B cell (primary cell): ENCODE results near the gene DIS3L2. TPM values are rescaled to one million over a fixed set of nuclear protein-coding genes. Genes with fewer than 3 reads are reported as not detected.

Experiments
- ATAC-seq: fragments of 200-7000 bp; cut with Tn5 transposase; one replicate; pipeline ENCODE4 v1.10.0; 2021; ENCODE audit warnings: low read depth, mild to moderate bottlenecking, moderate number of reproducible peaks, moderate library complexity
- CTCF ChIA-PET: fragments of 350-600 bp; sonication (Branson Sonifier 250); formaldehyde crosslinking; loops from one replicate; lab custom pipeline; 2021; ENCODE audit warnings: antibody characterized with exemption, inconsistent platforms; lab: Charles Lee
- POLR2A ChIA-PET: fragments of 350-600 bp; sonication (Branson Sonifier 250); formaldehyde crosslinking; loops from one replicate; lab custom pipeline; 2021; ENCODE audit warnings: antibody characterized with exemption; lab: Charles Lee
- DNase-seq: peaks from one replicate; pipeline ENCODE4 v3.0.0; 2013
- H2AFZ ChIP-seq: 2 replicates; pipeline ENCODE4 v1.6.1; 2012; ENCODE audit warnings: mild to moderate bottlenecking, low read depth, low read length; ENCODE audit not compliant: insufficient read depth, poor library complexity, severe bottlenecking
- H3K27ac ChIP-seq, 2 donors: 1 replicate in 1 of 2; 2 replicates in 1 of 2; pipeline ENCODE4 v1.5.1; 2012 to 2013; ENCODE audit warnings: low read length in 2 of 2, mild to moderate bottlenecking in 2 of 2, moderate library complexity in 1 of 2
- H3K27me3 ChIP-seq, 4 experiments: fragments of 200-600 bp in 1 of 4; sonication (generic) in 1 of 4; replicated peaks in 1 of 4; 1 replicate in 2 of 4; 2 replicates in 2 of 4; pipeline versions ENCODE4 v1.6.1 to v1.7.0; 2013 to 2016; ENCODE audit warnings: low read length in 3 of 4, mild to moderate bottlenecking in 2 of 4, mixed read lengths in 1 of 4, moderate library complexity in 1 of 4; ENCODE audit not compliant: insufficient read depth in 4 of 4, control insufficient read depth in 3 of 4; ENCODE audit errors: control extremely low read depth in 1 of 4
- H3K36me3 ChIP-seq, 2 experiments: replicated peaks in 1 of 2; 1 replicate in 1 of 2; 2 replicates in 1 of 2; pipeline versions ENCODE4 v1.6.1 to v1.7.1; 2013; ENCODE audit warnings: low read length in 1 of 2; ENCODE audit not compliant: insufficient read depth in 2 of 2, control insufficient read depth in 1 of 2; ENCODE audit errors: control extremely low read depth in 1 of 2, extremely low read depth in 1 of 2
- H3K4me1 ChIP-seq, 2 donors: fragments of 200-600 bp in 1 of 2; sonication (generic) in 1 of 2; 1 replicate in 1 of 2; 2 replicates in 1 of 2; pipeline versions ENCODE4 v1.5.1 to v1.6.1; 2013 to 2017; ENCODE audit warnings: low read length in 2 of 2; ENCODE audit not compliant: control insufficient read depth in 2 of 2, insufficient read depth in 2 of 2
- H3K4me2 ChIP-seq: replicated peaks from 2 replicates; pipeline ENCODE3; 2012; ENCODE audit warnings: mild to moderate bottlenecking, low read depth, low read length; ENCODE audit not compliant: poor library complexity, severe bottlenecking
- H3K4me3 ChIP-seq, 5 experiments: fragments of 200-600 bp in 1 of 5; sonication (generic) in 1 of 5; 1 replicate in 3 of 5; 2 replicates in 2 of 5; pipeline versions ENCODE4 v1.5.1 to v1.7.0; 2011 to 2016; ENCODE audit warnings: low read length in 4 of 5, mild to moderate bottlenecking in 4 of 5, low read depth in 2 of 5, control low read depth in 1 of 5, moderate library complexity in 1 of 5; ENCODE audit not compliant: insufficient read depth in 1 of 5; ENCODE audit errors: control extremely low read depth in 1 of 5, extremely low read depth in 1 of 5
- H3K79me2 ChIP-seq: fragments of 200-600 bp; sonication (generic); one replicate; pipeline ENCODE4 v1.6.0; 2016; ENCODE audit warnings: low read length; ENCODE audit not compliant: control insufficient read depth, insufficient read depth
- H3K9ac ChIP-seq: fragments of 200-600 bp; sonication (generic); 2 replicates; pipeline ENCODE4 v1.6.1; 2017; ENCODE audit warnings: mild to moderate bottlenecking, low read length, moderate library complexity
- H3K9me3 ChIP-seq, 3 donors: one replicate each; pipeline versions ENCODE4 v1.6.1 to v1.7.1; 2013; ENCODE audit warnings: low read length in 2 of 3; ENCODE audit not compliant: control insufficient read depth in 2 of 3, insufficient read depth in 1 of 3; ENCODE audit errors: control extremely low read depth in 1 of 3
- H4K20me1 ChIP-seq: 2 replicates; pipeline ENCODE4 v1.6.0; 2012; ENCODE audit warnings: mild to moderate bottlenecking, low read length; ENCODE audit not compliant: insufficient read depth, control insufficient read depth, poor library complexity, severe bottlenecking
- H3K27ac Mint-ChIP-seq: one replicate; pipeline ENCODE4 v1.8.0; 2021; ENCODE audit warnings: mixed read lengths
- H3K27me3 Mint-ChIP-seq: one replicate; pipeline ENCODE4 v1.8.0; 2021; ENCODE audit warnings: mixed read lengths
- H3K4me1 Mint-ChIP-seq: one replicate; pipeline ENCODE4 v1.8.0; 2021; ENCODE audit warnings: mixed read lengths
- H3K4me3 Mint-ChIP-seq: one replicate; pipeline ENCODE4 v1.8.0; 2021; ENCODE audit warnings: mixed read lengths
- H3K9me3 Mint-ChIP-seq: one replicate; pipeline ENCODE4 v1.8.0; 2022; ENCODE audit warnings: mixed read lengths; ENCODE audit not compliant: insufficient read depth
- CTCF ChIP-seq: fragments of 200-600 bp; IDR thresholded peaks from one replicate; pipeline ENCODE4 v1.8.0; 2022; ENCODE audit warnings: antibody characterized with exemption, mild to moderate bottlenecking
- EZH2 ChIP-seq: IDR thresholded peaks from 2 replicates; pipeline ENCODE4 v1.6.1; 2012; ENCODE audit warnings: borderline replicate concordance, low read depth, mild to moderate bottlenecking, moderate library complexity, low read length; ENCODE audit not compliant: insufficient read depth, poor library complexity, severe bottlenecking
- WGBS: methylation state at CpG from one replicate; pipeline ENCODE4 v1.1.5; 2013; ENCODE audit warnings: missing lambda C conversion rate; ENCODE audit not compliant: insufficient coverage; 5-methylcytosine and 5-hydroxymethylcytosine counted together
- intact Hi-C: fragments of 100-400 bp; cut with micrococcal nuclease; formaldehyde crosslinking; loops from one replicate; pipeline ENCODE4 v1.10.0; 2022
- polyA plus RNA-seq: library from polyadenylated mRNA; depleted of rRNA; stranded (reverse); fragments of >200 nt; gene quantifications from 2 replicates; pipeline ENCODE4 v1.2.3, GENCODE V29; 2012
- total RNA-seq, 2 donors: library from RNA; stranded (reverse); fragments of 120-200 nt in 1 of 2; gene quantifications; 1 replicate in 1 of 2; 2 replicates in 1 of 2; pipeline versions ENCODE4 v1.2.3 to v1.2.4, GENCODE V29; 2013 to 2022

The DIS3L2 gene
- total and polyA plus RNA-seq, 2 donors (not counting 1 experiment from before 2014, with no cell fraction given), result 34.5 to 70.1 TPM

GRCh38 chr2:232341739-232342126 is 380.2 kb downstream of the DIS3L2 start:
- WGBS, result no CpG with 5 or more reads among the region's 4 CpGs
- Mint-ChIP-seq H3K4me1 (no peaks in the 10 kb centered on the region), H3K4me3 (no peak overlapping the region), H3K27me3 (no peaks in the 10 kb centered on the region), H3K9me3 (peaks cover under 1% of the 10 kb centered on the region), H3K27ac (no peak overlapping the region)
- H2AFZ ChIP-seq, result no peak overlapping the region
- H3K9me3 ChIP-seq, result peaks cover 0 to 3% (median 0%) of the 10 kb centered on the region in 3 donors
- ChIA-PET CTCF (interaction anchor here (1.0 to 1.2 kb wide), 2 partner anchors 14 to 206 kb away, joined by 3 to 4 read pairs; no protein-coding TSS in a partner anchor), POLR2A (no interaction called here)
- no peaks in the 10 kb centered on the region for H3K36me3 ChIP-seq
- intact Hi-C loops, result no loop called here
- no peaks in the 10 kb centered on the region for H4K20me1 ChIP-seq
- no peaks in the 10 kb centered on the region for H3K27me3 ChIP-seq
- H3K79me2 ChIP-seq, result no peaks in the 10 kb centered on the region
- H3K4me2 ChIP-seq, result no peak overlapping the region
- TF ChIP-seq CTCF (no peak), EZH2 (no peak)
- DNase-seq, result no peak
- no peak for ATAC-seq
- no peak overlapping the region for H3K27ac ChIP-seq
- H3K4me1 ChIP-seq, result no peaks in the 10 kb centered on the region
- H3K4me3 ChIP-seq, result no peak overlapping the region
- no peak overlapping the region for H3K9ac ChIP-seq

DNA sequence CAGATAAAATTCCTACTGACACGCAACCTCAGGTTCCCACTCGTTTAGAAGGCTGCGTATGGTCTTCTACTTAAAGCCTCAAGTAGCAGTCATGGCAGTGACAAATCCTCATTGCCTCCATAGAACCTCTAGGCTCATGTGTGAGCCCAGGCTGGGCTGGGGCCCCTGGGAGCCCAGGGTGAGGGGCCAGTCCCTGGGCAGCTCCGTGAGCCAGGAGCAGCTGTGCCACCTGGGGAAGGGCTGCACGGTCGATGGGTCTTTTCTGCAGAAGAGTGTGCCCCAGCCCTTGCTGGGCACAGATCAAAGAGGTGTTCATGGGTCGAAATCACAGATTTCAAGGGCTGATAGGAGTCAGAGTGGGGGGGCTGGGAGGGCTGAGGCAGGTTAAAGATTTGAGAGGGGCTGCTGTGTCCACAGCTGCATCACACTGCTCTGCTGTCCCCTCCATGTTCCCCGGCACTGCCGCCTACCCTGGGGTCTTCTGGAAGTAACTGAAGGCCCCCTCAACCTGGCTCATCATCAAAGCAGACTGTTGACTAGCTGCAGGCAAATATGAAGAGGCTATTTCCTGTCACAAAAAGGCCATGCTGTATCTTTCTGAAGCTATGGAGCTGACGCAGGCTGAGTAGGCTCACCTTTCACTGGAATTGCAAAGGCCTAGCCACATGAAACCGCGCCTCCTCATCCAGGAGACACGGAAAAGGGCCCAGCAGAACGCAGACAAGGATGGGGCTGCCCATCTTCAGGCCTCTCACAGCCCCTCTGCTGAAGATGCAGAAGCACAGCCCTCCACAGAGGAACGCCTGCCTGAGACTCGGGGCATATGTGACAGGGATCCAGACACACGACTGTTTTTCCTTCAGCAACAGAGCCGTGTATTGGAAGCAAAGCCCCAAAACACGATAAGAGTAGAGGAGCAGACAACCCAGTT is 381.4 kb downstream of the DIS3L2 start:
- Mint-ChIP-seq H3K9me3 (peaks cover 3% of the 10 kb centered on the region), H3K27ac (no peak overlapping the region), H3K4me3 (no peak overlapping the region)

More for the DNA sequence above, 381.4 kb downstream of the DIS3L2 start:
- ChIA-PET CTCF (no interaction called here), POLR2A (no interaction called here)
- H3K27ac ChIP-seq, result no peak overlapping the region
- no peak overlapping the region for H3K9ac ChIP-seq
- no peak overlapping the region for H3K4me2 ChIP-seq
- H3K79me2 ChIP-seq, result no peaks in the 10 kb centered on the region
- DNase-seq, result no peak
- TF ChIP-seq CTCF, result no peak
- no peak for TF ChIP-seq EZH2
- no peaks in the 10 kb centered on the region for H3K27me3 ChIP-seq
- no peaks in the 10 kb centered on the region for H3K4me1 Mint-ChIP-seq
- H3K27me3 Mint-ChIP-seq, result no peaks in the 10 kb centered on the region
- H4K20me1 ChIP-seq, result no peaks in the 10 kb centered on the region
- H2AFZ ChIP-seq, result no peak overlapping the region
- H3K4me3 ChIP-seq, result no peak overlapping the region
- no peak for ATAC-seq
- H3K9me3 ChIP-seq, result peaks cover 0 to 6% (median 0%) of the 10 kb centered on the region in 3 donors
- no peaks in the 10 kb centered on the region for H3K4me1 ChIP-seq
- intact Hi-C loops, result no loop called here
- WGBS, result 89% methylated on average over 19 of the region's 19 CpGs
- no peaks in the 10 kb centered on the region for H3K36me3 ChIP-seq
